Measurements from ENCODE around the gene DUS3L.

The DUS3L gene

DNA sequence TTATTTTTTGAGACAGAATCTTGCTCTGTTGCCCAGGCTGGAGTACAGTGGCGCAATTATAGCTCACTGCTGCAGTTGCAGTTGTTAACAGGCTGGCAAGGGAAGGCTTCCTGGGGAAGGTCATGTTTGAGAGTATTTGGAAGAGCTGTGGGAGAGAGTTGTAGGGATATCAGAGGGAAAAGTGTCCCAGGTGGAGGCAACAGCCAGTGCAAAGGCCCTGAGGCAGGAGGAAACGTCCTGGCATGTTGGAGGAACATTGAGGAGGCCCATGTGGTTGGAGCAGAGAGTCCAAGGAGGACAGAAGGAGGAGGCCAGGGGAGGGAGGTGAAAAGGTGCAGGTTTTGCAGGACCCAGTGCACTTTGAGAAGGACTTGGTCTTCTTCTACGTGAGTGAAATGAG, 2.2 kb upstream of the DUS3L start:
- TF ChIP-seq TCF12 (IDR thresholded peaks at IDR 0.05; ENCODE audit: low read depth) (no peak), RAD21 (IDR thresholded peaks at IDR 0.05; ENCODE audit: low read depth) (no peak), EGR1 (IDR thresholded peaks at IDR 0.05) (no peak), FOXM1 (IDR thresholded peaks at IDR 0.05; ENCODE audit: borderline replicate concordance, low read depth) (no peak), YY1 (IDR thresholded peaks at IDR 0.05; ENCODE audit: low read depth) (no peak), TEAD4 (IDR thresholded peaks at IDR 0.05) (no peak), ZBTB7A (IDR thresholded peaks at IDR 0.05; ENCODE audit: low read depth) (no peak)
- TF ChIP-seq, protein P1, sequence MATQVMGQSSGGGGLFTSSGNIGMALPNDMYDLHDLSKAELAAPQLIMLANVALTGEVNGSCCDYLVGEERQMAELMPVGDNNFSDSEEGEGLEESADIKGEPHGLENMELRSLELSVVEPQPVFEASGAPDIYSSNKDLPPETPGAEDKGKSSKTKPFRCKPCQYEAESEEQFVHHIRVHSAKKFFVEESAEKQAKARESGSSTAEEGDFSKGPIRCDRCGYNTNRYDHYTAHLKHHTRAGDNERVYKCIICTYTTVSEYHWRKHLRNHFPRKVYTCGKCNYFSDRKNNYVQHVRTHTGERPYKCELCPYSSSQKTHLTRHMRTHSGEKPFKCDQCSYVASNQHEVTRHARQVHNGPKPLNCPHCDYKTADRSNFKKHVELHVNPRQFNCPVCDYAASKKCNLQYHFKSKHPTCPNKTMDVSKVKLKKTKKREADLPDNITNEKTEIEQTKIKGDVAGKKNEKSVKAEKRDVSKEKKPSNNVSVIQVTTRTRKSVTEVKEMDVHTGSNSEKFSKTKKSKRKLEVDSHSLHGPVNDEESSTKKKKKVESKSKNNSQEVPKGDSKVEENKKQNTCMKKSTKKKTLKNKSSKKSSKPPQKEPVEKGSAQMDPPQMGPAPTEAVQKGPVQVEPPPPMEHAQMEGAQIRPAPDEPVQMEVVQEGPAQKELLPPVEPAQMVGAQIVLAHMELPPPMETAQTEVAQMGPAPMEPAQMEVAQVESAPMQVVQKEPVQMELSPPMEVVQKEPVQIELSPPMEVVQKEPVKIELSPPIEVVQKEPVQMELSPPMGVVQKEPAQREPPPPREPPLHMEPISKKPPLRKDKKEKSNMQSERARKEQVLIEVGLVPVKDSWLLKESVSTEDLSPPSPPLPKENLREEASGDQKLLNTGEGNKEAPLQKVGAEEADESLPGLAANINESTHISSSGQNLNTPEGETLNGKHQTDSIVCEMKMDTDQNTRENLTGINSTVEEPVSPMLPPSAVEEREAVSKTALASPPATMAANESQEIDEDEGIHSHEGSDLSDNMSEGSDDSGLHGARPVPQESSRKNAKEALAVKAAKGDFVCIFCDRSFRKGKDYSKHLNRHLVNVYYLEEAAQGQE (IDR thresholded peaks at IDR 0.05; ENCODE audit: low read depth), result no peak

DNA sequence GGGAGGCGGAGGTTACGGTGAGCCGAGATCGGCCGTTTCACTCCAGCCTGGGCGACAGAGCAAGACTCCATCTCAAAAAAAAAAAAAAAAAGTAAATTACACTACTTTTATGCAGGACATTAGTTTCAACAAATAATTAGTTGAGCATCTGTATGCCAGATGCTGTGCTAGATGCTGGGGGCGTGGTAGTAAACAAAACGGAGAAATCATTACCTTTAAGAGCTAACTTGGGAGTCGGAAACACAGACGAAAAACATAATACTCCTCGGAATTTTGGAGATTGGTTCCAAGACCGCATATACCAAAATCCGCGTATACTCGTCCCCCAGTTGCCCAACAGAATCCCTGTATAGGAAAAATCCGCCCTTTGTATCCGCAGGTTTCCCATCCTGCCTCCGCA, 1.3 kb upstream of the DUS3L start:
- TF ChIP-seq TEAD4 (IDR thresholded peaks at IDR 0.05) (no peak), YY1 (IDR thresholded peaks at IDR 0.05; ENCODE audit: low read depth) (no peak), ZBTB7A (IDR thresholded peaks at IDR 0.05; ENCODE audit: low read depth) (no peak), TAF1 (IDR thresholded peaks at IDR 0.05; ENCODE audit: low read depth) (no peak), TCF12 (IDR thresholded peaks at IDR 0.05; ENCODE audit: low read depth) (no peak), CREB1 (IDR thresholded peaks at IDR 0.05; ENCODE audit: low read depth) (no peak), EP300 (IDR thresholded peaks at IDR 0.05; ENCODE audit: borderline replicate concordance) (no peak), FOXM1 (IDR thresholded peaks at IDR 0.05; ENCODE audit: borderline replicate concordance, low read depth) (no peak), RAD21 (IDR thresholded peaks at IDR 0.05; ENCODE audit: low read depth) (no peak), NFIC (IDR thresholded peaks at IDR 0.05) (no peak), CEBPB (IDR thresholded peaks at IDR 0.05) (no peak)
- TF ChIP-seq, protein P1 (IDR thresholded peaks at IDR 0.05; ENCODE audit: low read depth), result no peak
- TF ChIP-seq, protein P2, sequence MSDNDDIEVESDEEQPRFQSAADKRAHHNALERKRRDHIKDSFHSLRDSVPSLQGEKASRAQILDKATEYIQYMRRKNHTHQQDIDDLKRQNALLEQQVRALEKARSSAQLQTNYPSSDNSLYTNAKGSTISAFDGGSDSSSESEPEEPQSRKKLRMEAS (IDR thresholded peaks at IDR 0.05), result no peak
- TF ChIP-seq, protein P3, sequence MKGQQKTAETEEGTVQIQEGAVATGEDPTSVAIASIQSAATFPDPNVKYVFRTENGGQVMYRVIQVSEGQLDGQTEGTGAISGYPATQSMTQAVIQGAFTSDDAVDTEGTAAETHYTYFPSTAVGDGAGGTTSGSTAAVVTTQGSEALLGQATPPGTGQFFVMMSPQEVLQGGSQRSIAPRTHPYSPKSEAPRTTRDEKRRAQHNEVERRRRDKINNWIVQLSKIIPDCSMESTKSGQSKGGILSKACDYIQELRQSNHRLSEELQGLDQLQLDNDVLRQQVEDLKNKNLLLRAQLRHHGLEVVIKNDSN (IDR thresholded peaks at IDR 0.05), result no peak

DNA sequence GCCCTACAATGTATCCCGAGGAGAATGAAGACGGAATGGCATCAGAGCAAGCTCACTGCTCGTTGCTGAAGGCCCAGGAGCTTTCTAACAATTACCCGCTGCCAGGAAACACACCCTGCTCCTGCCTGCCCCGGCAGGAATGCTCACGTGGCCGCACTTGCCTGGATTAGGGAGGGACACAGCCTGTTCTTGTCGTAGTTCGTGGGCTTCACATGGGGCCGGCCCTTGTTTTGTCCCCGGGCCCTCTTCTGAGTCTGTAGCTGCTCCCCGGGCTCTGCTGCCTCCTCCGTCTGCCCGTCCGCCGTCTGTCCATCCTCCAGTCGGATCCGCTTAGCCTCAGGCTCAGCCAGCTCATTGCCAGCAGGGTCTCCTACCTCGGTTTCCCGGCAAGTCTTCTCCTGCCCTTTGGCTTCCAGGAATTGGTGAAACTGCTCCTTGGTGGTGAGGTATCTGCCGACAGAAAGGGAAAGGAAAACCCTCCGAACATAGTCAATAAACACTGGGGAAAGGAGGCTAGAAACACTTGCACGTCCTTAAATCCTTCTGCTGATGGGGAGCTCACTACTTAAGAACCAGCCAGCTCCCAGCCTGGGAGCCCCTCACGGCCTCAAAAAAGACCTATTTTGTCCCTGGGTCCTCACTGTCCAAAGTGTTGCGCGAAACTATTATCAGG, 941 bp downstream of the DUS3L start:
- TF ChIP-seq, protein P1 (IDR thresholded peaks at IDR 0.05; ENCODE audit: low read depth), result no peak
- TF ChIP-seq CREB1 (IDR thresholded peaks at IDR 0.05; ENCODE audit: low read depth) (no peak), NFIC (IDR thresholded peaks at IDR 0.05) (no peak)
- TF ChIP-seq, protein P3 (IDR thresholded peaks at IDR 0.05), result no peak

DNA sequence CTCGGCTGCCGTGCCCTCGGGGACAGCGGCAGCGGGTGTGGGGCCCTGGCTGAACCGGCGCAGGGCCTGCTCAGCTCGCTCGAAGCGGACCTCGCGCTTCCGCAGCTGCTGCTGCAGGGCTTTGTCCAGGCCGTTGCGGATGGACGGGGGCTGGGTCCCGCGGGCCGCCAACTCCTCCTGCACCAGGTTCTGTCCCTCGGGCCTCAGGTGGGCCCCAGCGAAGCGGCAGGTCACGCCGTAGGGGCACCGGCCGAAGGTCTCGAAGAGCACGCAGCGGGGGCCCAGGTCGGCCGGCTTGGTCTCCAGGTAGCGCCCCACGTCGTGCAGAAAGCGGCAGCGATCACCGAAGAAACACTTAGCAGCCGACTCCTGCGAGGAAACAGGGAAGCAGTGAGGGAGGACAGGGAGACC, 1.6 kb downstream of the DUS3L start:
- TF ChIP-seq RAD21 (IDR thresholded peaks at IDR 0.05; ENCODE audit: low read depth) (no peak), CEBPB (IDR thresholded peaks at IDR 0.05) (no peak)
- TF ChIP-seq, protein P3 (IDR thresholded peaks at IDR 0.05), result no peak

DNA sequence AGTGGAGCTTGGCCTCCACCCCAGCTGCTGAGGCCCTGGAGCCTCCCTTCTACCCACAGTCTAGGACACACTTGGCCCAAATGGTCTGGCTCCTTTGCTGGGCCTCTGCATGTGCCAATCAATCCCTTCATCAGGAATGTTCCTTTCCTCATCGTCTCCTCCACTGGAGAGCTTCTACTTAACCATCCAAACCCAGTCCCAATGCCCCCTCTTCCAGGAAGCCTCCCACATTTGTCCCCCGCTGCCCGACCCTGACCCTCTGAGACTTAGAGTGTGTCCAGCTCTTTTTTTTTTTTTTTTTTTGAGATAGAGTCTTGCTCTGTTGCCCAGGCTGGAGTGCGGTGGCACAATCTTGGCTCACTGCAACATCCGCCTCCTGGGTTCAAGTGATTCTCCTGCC, 2.5 kb downstream of the DUS3L start:
- TF ChIP-seq, protein P2 (IDR thresholded peaks at IDR 0.05), result no peak
- TF ChIP-seq CREB1 (IDR thresholded peaks at IDR 0.05; ENCODE audit: low read depth), result no peak
- TF ChIP-seq, protein P1 (IDR thresholded peaks at IDR 0.05; ENCODE audit: low read depth), result no peak
- no peak for TF ChIP-seq EP300 (IDR thresholded peaks at IDR 0.05; ENCODE audit: borderline replicate concordance)
- TF ChIP-seq, protein P3 (IDR thresholded peaks at IDR 0.05), result no peak
- no peak for TF ChIP-seq NFIC (IDR thresholded peaks at IDR 0.05)

All from Ishikawa (cell line).